PC-3 (cell line): Measurements from ENCODE around the gene CIB4.

Source experiments
- CTCF ChIP-seq: fragments of 300-600 bp; sonication (generic); conservative IDR thresholded peaks from 2 replicates; pipeline ENCODE4 v1.5.1; 2017; ENCODE audit warnings: antibody characterized with exemption, low read depth, mild to moderate bottlenecking, low read length
- EZH2 ChIP-seq: fragments of 300-600 bp; sonication (generic); IDR thresholded peaks from one replicate; pipeline ENCODE4 v1.6.1; 2017; ENCODE audit warnings: antibody characterized with exemption, mild to moderate bottlenecking, low read length; ENCODE audit not compliant: unreplicated experiment
- EZH2phosphoT487 ChIP-seq: fragments of 300-600 bp; sonication (generic); IDR thresholded peaks from 2 replicates; pipeline ENCODE4 v1.6.1; 2018; ENCODE audit warnings: mild to moderate bottlenecking, antibody characterized with exemption, low read length, borderline replicate concordance

- TF ChIP-seq CTCF = no peak
- TF ChIP-seq EZH2 = no peak
- TF ChIP-seq EZH2phosphoT487 = no peak
Measured at GRCh38 chr2:26679867-26680266, 38.7 kb upstream of the CIB4 start.
